Stimulated activated CD8-positive, alpha-beta memory T cell treated with anti-CD3 and anti-CD28 coated beads, Interleukin-15, amount 100 ng/mL, for 24 hours (primary cell): ENCODE results near the gene NCKIPSD.

Experiments used
- DNase-seq: peaks from one replicate; pipeline ENCODE4 v3.0.0-alpha.2; 2020; ENCODE audit warnings: low read depth

Gene NCKIPSD

DNA sequence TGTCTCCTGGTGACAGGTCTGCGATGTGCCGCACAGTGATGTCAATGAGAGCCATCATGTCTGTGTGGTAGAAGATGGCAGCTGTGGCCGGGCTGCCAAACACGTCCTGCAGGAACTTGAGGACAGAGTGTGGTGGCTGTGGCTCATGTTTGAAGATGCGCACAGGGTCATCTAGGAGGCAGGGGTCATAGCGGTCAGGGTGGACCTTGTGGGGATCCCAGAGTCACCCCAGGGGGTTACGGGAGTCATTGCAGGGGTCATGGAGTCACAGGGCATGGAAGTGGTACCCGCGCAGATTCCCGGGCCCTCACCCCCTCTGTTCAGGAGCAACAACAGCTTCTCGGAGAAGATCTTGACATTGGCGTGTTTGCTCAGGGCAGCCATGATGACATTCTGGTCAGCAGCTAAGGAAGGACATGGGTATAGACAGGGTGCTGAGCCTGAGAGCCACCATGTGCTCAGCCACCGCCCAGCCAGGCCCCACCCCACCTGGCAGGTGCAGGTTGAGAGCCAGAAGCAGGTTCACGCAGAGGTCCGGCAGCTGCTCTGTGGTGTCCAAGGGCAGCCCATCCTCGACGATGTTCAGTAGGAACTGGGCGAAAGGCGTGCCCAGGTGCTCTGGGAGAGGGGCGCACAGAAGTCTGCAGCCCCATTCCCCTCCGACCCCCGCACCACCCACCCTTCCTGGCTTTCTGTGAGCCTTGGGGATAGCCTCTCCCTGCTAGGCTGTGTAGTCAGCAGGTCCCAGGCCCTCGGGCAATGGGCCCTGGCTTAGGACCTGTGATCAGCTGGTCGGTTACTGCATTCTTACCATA, 6.9 kb downstream of the NCKIPSD start:
- DNase-seq, result no peak

DNA sequence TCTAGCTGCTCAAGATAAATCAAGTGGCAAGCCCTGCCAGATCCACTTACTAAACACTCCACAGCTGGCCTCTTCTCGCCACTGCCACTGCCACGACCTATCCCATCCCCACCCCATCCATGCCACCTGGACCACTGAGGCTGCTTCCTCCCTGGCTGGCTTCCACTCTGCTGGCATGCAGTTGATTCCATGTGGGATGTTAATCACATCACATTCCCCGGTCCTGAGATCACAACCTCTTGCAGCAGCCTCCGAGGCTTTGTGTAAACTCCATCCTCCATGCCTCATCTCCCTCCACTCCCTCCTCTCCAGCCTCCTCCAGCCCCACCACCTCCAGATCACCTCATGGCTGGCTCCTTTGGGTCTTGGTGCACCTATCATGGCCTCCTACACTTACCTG, 7.7 kb downstream of the NCKIPSD start:
- DNase-seq, result no peak

DNA sequence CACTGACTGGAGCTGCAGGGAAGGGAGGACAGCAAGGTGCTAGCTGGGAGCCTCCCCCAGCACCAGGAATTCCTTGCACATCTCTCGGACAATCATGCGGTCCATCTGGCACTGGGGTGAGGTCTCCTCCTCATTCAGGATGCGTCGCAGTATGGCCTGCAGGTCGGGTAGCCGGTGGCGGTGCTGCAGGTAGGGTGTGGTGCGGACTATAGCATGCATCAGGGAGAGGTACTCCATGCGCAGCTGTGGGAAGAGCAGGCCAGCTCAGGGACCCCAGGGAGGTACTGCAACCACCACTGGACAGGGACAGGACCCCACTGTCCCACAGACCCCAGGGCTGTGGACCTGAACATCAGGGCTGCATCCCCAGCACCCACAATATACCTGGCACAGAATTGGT, 11.2 kb downstream of the NCKIPSD start:
- no peak for DNase-seq

- no peak for DNase-seq
Measured at GRCh38 chr3:48672522-48672921, 13.2 kb downstream of the NCKIPSD start.

DNA sequence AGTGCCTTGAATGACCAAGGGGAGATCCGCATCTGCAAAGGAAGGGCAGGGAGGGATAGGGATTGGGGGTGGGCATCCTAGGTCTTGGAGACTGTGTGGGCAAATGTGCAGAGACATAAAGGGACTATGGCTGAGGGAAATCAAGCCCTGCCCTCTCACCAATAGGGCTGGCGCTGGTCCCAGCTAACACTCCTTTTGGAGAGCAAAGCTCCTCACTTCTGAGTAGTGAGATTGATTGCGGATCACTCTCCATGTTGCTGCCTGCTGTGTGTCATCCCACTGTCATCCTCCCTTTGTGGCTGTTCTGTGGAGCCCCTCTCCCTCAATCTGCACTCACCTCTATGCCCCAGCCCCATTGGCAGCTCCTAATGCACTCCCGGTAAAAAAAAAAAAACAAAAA, 20.8 kb downstream of the NCKIPSD start:
- DNase-seq, result no peak

- DNase-seq, result no peak
Measured at GRCh38 chr3:48664313-48664644, 21.4 kb downstream of the NCKIPSD start.

DNA sequence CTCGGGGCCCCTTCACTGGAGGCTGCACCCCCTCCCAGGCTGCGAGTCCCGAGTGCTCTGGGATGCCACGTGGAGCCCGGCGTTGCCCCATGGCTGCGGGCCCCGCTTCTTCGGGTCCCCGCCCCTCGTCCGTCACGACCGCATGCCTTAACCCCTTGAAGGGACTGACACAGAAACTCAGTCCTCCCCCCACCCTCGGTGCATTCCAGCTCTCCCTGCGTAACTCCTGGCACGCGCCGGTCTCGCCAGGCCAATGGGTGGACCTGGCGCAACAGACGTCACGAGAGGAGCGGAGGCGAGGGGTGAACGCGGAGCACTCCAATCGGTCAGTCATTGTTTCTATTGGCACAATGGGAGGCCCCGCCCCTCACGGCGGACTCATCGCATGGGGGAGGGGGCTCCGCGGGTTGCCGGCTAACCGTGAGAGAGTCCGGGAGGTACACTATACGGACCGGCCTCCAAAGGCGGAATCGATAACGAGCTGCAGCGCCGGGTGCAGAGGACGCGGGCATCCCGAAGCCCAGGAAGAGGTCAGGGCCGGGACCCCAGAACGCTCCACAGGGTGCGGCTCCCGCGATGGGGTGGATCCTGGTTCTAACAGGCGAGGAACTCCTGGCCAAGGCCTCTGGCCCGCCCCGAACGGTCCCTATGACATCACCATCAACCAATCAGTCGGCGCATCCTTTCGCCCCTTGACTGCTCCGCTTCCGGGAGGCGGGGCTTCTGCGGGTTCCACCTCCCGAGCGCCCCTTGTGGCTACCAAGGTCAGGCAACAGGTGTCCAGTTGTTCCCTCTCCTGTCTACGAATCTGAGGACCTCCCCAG, 22.0 kb downstream of the NCKIPSD start:
- DNase-seq, result peak; percentile 67

DNA sequence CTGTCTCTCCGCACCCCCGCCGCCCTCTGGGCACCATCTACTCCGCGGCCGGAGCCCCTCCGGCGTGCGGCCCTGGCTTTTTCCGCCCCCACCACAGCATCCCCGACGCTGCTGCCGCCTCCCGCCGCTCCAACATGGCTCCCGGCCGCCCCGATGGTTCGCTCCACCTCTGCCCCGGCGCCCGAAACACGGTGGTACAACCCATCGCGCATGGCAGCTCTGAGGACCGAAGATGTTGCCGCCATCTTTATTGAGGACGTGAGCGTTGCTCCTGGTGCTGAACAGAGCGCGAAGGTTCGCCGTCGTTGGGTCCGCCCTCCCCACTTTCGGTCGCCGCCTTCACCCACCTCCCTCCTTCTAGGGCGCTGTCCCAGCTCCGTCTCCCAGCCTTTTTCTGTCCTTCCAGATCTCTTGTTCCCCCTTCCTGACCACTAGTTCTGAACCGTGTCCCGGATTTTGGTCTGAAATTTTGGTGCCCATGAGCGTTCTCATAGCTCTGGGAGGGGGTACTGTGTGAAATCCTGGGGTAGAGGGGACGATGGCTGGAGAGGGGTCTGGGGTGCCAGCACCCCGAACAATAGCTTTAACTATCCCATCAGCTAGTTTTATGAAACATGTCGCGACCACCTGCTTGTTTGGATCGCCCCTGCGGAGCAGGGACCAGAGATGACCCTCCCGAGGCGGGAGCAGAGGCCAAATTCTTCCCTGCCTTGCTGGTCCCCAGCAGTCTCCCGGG, 22.8 kb downstream of the NCKIPSD start, which contains the start of gene CELSR3:
TSS of gene CELSR3 (minus strand) at position 134 of the 736 bp plus-strand sequence. CDS start 252 bp downstream, outside the sequence.
- DNase-seq, result no peak

- DNase-seq, result no peak
Measured at GRCh38 chr3:48662145-48662752, 23.5 kb downstream of the NCKIPSD start.

DNA sequence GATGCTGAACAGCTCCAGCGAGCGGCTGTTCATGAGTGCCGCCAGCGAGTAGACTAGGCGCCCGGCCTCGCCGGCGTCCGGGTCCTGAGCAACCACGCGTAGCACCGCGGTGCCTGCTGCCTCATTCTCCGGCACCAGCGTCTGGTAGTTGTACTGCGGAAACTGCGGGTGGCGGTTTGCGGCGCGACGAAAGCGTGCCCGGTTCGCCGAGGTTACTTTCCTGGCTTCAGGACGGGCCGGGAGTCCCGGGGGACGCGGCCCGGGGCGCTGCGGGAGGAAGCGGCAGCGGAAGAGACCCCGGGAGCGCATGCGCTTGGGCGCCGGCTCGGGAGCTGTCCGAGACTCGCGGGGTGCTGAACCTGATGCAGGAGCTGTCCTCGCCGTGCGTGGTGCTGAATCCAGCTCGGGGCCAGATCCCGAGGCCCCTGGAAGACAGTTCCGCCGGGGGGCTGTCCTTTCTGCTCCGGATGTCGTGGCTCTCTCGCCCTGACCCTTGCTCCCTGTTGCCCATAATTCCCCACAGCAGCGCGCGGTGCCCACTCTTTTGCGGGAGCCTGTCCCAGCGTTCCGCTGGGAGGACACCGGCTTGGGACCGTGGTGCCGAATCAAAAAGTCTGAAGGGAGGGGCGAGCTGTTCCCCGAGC, 24.1 kb downstream of the NCKIPSD start:
- DNase-seq, result peak; percentile 72

DNA sequence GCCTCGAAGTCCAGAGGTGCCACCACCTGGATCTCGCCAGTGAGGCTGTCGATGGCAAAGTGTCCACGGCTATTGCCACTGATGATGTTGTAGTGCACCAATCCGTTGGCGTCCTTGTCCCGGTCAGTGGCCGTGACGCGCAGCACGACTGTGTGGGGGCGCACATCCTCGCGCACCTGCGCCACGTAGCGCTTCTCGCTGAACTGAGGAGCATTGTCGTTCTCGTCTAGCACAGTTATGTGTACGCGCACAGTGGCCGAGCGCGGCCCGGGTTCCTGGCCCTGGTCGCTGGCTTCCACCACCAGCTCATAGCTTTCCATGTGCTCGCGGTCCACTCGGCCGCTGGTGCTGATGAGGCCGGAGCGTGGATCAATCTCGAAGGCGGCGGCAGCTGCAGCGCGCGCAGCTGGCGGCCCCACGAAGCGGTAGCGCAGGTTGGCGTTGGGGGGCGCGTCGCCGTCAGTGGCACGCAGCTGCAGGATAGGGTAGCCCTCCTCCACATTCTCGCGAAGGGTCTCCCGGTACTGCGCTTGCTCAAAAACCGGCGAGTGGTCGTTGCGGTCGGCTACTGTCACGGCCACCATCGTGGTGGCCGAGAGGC, 24.8 kb downstream of the NCKIPSD start:
- no peak for DNase-seq

GRCh38 chr3:48656841-48657281, 28.9 kb downstream of the NCKIPSD start:
- no peak for DNase-seq

DNA sequence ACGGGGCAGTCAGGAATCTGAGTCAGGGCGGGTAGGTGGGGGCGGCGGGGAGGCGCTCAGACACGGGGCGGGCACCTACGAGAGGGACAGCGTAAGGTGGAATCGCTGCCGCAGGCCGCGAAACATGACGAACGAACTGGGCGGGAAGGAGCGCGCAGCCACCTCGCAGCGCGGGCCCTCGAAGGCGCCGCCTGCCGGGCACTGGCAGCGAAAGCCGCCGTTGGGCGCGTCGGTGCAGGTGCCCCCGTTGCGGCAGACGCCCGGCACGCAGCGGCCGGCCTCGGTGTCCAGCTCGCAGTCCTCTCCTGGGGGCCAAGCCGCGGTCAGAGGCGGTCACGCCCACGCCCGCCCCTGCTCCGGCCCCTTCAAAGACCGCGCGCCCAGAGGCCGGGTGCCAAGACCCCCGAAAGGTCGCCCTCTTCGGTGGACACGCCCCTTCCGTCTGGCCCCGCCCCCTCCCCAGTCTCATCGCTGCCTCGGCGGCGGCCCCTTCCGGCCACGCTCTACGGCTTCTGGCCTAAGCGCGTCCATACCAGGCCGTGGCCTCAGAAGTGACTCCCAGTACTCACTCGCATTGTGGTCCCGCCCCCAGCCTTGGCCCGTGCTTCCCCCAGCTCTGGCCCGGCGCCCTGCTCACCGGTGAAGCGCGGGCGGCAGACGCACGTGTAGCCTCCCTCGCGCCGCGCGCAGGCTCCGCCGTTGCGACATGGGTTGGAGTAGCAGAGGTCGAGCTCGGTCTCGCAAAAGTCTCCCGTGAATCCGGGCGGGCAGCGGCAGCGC, 29.5 kb downstream of the NCKIPSD start:
- peak; percentile 66 for DNase-seq

DNA sequence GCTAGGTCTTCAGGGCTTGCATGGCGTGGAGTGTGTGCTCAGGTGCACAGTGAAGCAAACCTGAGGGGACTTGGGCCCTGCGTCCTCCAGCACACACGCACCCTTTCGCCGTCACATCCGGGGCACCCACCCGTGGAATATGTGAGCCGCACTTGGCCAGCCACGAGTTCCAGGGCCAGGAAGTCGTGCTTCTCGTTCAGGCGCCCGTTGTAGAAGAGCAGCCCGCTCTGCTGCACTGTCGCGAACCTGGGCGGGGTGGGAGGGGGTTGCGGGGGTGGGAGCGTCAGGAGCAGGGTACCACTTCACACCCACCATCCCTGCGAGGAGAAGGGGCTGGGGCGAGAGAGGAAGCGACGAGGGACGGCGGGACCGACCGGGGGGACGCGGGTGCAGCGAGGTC, 30.1 kb downstream of the NCKIPSD start:
- no peak for DNase-seq

DNA sequence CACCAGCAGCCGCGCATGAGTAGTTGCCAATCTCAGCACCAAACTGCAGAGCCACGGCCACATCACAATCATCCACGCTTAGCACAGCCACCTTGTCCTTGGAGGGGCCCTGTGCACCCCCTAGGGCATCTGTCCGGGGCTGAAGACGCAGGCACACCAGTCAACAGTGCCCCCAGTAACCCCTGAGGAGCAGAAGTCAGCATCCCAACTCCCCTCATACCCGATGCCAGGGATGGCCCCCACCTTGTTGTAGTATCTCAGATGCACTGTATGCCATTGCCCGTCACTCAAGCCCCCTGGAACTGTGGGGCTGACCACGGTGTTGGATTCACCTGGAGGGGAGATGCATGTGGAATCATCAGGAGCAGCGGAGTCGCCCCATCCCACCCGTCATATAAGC, 30.7 kb downstream of the NCKIPSD start:
- no peak for DNase-seq

DNA sequence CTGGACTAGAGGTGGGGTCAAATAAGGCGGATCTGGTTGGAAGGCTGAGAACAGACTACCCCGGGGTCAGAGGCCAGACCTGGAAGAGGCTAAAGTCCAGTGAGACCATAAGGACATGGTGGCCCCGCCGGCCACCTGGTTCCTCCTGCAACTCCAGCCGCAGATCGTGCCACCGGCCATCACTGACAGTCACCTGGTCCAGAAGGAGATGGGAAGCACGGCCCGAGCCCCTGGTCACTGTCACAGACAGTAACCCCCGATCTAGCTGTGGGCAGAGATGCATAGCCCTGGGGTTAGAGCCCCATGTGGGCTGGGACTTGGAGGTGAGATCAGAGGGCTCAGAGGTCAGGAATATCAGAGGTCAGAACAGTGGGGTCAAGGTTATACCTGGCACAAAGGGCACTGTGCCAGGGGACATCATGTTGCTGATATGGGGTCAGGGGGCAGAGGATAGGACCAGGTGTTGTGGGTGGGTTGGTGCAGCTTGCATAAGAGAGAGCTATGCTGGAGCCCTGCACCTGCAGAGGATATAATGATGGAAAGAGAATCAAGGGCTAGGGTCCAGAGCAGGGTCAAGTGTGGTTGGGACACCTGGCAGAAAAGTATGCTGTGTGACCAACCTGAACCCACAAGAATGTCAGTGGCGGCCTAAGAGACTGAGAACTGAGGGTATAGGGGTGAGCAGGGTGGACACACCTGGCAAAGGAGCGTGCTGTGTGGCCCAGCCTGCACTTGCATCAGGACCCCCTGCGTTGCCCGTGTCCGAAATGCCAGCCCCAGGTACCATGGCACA, 32.6 kb downstream of the NCKIPSD start:
- DNase-seq, result no peak

DNA sequence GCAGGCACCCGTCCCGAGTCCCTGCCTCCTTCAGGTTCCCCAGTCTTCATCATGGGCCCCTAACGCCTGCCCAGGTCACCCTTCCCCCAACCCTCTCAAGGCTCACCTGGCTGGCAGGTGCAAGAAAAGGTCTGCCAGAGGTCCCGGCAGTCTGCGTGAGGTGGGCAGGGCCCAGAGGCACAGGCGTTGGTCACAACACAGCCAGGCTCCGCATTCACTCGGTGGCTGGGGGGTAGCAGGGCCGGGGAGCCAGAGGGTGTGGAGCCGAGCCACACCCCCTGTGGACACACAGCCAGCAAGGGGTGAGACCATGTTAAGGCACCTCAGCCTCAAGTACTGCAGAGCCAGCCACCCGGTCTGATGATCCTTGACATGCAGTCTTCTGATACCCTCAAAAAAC, 33.9 kb downstream of the NCKIPSD start:
- no peak for DNase-seq

DNA sequence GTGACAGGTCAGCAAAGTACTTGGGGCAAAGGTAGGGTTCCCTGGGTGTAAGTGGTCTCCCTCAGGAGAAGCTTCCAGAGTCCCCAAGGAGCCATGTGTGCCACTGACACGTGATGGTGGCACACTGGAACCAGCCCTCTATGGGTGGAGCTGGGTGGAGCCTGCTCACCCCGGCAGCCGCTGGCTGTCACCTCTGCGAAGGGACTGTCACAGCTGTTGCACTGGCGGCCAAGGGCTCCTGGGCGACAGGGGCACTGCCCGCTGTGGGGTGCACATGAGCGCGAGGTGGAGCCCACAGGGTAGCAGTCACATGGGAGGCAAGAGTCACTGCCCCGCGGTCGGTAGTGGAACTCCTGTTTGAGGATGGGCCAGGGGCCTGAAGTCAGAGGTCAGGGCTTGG, 35.0 kb downstream of the NCKIPSD start:
- no peak for DNase-seq

DNA sequence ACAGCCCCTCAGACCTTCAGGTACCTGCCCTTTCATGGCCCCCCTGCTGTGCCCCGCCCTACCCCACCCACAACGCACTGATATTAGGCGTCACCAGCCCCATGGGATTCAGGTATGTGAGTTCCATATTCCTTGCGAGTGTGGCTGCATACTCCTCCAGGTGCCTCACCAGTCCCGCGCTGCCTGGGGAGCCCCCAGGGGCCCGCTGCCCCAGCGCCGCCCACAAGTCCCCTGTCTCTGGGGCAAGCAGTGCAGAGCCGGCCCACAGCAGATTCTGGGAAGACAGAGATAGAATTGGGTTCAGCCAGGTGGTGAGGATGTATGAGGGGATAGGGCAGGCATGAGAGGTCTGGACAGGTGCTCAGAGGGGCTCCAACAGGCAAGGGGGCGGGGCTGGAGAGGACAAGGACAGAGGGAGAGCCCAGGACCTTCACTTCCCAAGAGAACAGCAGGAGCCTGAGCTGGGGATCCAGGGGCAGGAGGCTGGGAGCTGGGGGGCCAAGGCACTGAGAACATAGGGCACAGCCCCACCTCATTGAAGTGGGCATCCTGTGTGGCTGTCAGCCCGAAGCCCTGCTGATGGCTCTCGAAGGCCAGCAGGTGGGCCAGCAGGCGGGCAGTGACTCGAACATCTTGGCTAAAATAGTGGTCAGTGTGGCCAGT, 37.4 kb downstream of the NCKIPSD start:
- no peak for DNase-seq
